Renal cortex interstitium (tissue), 15 donors: ENCODE results near the gene HNRNPUL2. TPM values are rescaled to one million over a fixed set of nuclear protein-coding genes. Genes with fewer than 3 reads are reported as not detected.
"Not testable (repeated sequence)": the region's sequence is repeated elsewhere in the genome, so short reads cannot be mapped to it uniquely, and the experiment has no call there.

Experiments used
- DNase-seq, 11 donors: peaks; one replicate each; pipeline ENCODE4 v3.0.0-alpha.2; 2013; ENCODE audit warnings: low read depth in 9 of 11, low spot score in 4 of 11; ENCODE audit errors: extremely low read depth in 1 of 11
- long read RNA-seq, 16 experiments: transcript quantifications; one replicate each; lab custom pipeline, GENCODE V29; 2026
- polyA plus RNA-seq, 3 donors: library from polyadenylated mRNA; unstranded; fragments of 120-200 nt; gene quantifications; one replicate each; pipeline ENCODE4 v1.2.1, GENCODE V29; 2013; ENCODE audit not compliant: insufficient read length in 3 of 3

The HNRNPUL2 gene
- 10 to 100 TPM; 82.0 to 92.8 (median 92.6) TPM for polyA plus RNA-seq
- long read RNA-seq, donor 1, full-length matches to known transcripts, result 2 of 2 reads
- long read RNA-seq, donor 1, partial matches to known transcripts, result 0 of 2 reads
- long read RNA-seq, donor 1, other reads (novel, unspliced or antisense), result 0 of 2 reads
- long read RNA-seq, donor 2, full-length matches to known transcripts, result 4 of 4 reads
- long read RNA-seq, donor 2, partial matches to known transcripts, result 0 of 4 reads
- long read RNA-seq, donor 2, other reads (novel, unspliced or antisense), result 0 of 4 reads
- long read RNA-seq, donor 3, full-length matches to known transcripts, result 13 of 23 reads
- long read RNA-seq, donor 3, partial matches to known transcripts, result 10 of 23 reads
- long read RNA-seq, donor 3, other reads (novel, unspliced or antisense), result 0 of 23 reads
- long read RNA-seq, donor 4, full-length matches to known transcripts, result 4 of 4 reads
- long read RNA-seq, donor 4, partial matches to known transcripts, result 0 of 4 reads
- long read RNA-seq, donor 4, other reads (novel, unspliced or antisense), result 0 of 4 reads
- long read RNA-seq, donor 5, result 0 reads
- long read RNA-seq, donor 6, full-length matches to known transcripts, result 7 of 13 reads
- long read RNA-seq, donor 6, partial matches to known transcripts, result 6 of 13 reads
- long read RNA-seq, donor 6, other reads (novel, unspliced or antisense), result 0 of 13 reads
- long read RNA-seq, donor 7, full-length matches to known transcripts, result 3 of 3 reads
- long read RNA-seq, donor 7, partial matches to known transcripts, result 0 of 3 reads
- long read RNA-seq, donor 7, other reads (novel, unspliced or antisense), result 0 of 3 reads
- long read RNA-seq, donor 8, full-length matches to known transcripts, result 12 of 12 reads
- long read RNA-seq, donor 8, partial matches to known transcripts, result 0 of 12 reads
- long read RNA-seq, donor 8, other reads (novel, unspliced or antisense), result 0 of 12 reads
- long read RNA-seq, donor 9, full-length matches to known transcripts, result 4 of 57 reads
- long read RNA-seq, donor 9, partial matches to known transcripts, result 53 of 57 reads
- long read RNA-seq, donor 9, other reads (novel, unspliced or antisense), result 0 of 57 reads
- long read RNA-seq, donor 10, full-length matches to known transcripts, result 2 of 2 reads
- long read RNA-seq, donor 10, partial matches to known transcripts, result 0 of 2 reads
- long read RNA-seq, donor 10, other reads (novel, unspliced or antisense), result 0 of 2 reads
- long read RNA-seq, donor 11, full-length matches to known transcripts, result 5 of 5 reads
- long read RNA-seq, donor 11, partial matches to known transcripts, result 0 of 5 reads
- long read RNA-seq, donor 11, other reads (novel, unspliced or antisense), result 0 of 5 reads
- long read RNA-seq, donor 12, full-length matches to known transcripts, result 4 of 4 reads
- long read RNA-seq, donor 12, partial matches to known transcripts, result 0 of 4 reads
- long read RNA-seq, donor 12, other reads (novel, unspliced or antisense), result 0 of 4 reads
- long read RNA-seq, donor 13, result 0 reads
- long read RNA-seq, donor 14, full-length matches to known transcripts, result 10 of 16 reads
- long read RNA-seq, donor 14, partial matches to known transcripts, result 6 of 16 reads
- long read RNA-seq, donor 14, other reads (novel, unspliced or antisense), result 0 of 16 reads
- long read RNA-seq, donor 15, full-length matches to known transcripts, result 3 of 3 reads
- long read RNA-seq, donor 15, partial matches to known transcripts, result 0 of 3 reads
- long read RNA-seq, donor 15, other reads (novel, unspliced or antisense), result 0 of 3 reads
- long read RNA-seq, donor 16, full-length matches to known transcripts, result 35 of 220 reads
- long read RNA-seq, donor 16, partial matches to known transcripts, result 185 of 220 reads
- long read RNA-seq, donor 16, other reads (novel, unspliced or antisense), result 0 of 220 reads

DNA sequence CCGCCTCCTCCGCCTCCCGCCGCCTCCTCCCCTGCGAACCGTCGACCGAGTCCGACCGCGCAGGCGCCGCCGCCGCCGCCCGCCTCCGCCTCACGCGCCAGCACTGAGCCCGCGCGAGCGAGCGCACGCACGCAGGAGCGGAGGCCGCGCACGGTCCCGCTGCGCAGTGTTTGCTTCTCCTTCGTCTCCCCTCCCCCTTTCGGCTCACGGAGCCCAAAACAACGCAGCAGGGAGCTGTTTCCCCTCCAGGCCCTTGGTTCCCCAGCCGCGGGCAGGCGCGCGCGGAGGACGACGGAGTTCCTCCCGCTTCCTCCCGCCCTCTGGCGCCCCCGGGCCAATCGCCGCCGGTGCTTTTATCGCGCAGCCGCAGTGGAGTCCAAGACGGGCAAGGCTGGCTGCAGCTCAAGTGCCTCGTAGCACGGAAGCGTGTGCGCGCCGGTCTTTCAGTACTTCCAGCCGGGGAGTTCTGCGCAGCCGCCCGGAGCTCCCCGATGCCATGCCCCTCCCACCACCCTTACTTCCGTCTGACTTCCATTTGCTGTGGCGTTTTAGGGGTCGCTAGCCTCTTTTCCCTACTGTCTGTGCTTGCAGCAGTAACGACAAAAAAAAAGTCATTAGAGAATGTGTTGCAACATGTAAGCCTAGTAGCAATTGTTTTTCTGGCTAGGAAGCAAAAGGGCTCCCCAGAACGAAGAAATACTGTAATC is at the start of gene HNRNPUL2:
TSS of gene HNRNPUL2 (minus strand) at position 293 of the 707 bp plus-strand sequence. CDS start 301 bp downstream, outside the sequence.
- DNase-seq, result peak; percentile 95 to 99 (median 98)

DNA sequence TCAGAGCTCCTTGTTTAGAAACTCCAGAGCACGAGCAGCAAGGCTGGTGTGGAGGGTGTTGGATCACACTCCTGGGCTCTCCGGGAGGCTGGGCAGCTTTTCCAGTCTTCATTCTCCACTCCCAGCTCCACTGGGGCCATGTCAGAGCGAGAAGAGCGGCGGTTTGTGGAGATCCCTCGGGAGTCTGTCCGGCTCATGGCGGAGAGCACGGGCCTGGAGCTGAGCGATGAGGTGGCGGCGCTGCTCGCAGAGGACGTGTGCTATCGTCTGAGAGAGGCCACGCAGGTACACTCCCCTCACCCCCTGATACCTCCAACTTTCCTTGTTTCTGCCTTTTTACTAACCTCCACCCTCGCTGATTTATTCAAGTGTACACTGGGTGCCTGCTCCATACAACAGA is 48.4 kb upstream of the HNRNPUL2 start:
- no peak for DNase-seq

DNA sequence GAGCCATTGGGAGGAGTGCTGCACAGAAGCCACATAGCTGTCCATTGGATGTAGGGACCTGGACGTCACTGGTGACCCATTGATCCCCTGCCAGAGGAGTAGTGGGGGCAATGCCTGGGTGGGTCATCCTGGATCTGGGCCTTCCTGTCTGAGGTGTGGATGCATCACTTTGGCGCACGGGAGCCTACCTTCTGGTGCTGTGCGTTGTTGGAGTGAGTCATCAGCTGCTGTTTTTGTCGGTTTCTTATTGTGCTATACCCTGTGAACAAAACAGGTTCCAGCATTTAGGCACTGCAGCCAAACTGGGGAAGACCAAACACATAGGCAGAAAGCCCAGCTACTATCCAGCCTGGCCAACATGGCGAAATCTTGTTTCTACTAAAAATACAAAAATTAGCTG is 47.1 kb upstream of the HNRNPUL2 start:
- DNase-seq, result no peak

DNA sequence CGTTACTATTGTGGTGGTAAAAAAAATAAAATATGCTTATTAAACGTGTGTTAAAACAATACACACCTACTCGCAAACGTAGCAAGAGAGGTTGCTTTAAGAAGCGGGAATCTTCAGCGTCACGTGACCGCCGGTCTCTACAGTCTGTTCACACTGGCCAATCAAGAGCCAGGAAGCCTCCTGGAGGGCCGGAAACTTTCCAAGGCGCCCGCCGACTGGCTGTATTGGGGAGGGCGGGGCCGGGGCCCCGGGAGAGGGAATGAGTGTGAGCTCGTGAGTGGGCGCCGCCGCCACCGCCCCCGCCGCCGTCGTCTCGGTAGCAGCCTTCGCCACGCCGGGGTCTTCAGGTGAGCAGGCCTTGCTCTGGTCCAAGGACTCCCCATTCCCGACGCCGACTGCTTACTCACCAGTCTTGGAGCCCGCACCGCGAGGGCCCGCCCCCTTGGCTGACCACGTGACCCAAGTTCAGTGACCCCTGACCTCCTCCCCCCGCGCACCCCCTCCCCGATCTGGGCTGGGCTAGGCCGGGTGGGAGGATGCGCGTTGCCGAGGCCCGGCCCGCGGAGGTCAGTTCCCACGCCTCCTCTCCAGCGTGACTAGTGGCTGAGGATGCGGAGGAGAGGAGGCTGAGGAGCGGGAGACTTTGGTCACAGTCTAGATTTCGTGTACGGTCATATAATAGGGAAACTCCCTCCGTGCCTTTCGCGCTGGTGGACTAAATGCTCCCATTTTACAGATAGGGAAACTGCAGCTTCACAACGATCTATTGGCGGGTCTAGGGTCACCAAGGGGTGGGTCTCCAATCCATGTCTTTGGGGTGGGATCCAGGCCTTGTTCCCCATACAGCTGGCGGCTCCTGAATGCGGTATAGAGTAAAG is 44.1 kb upstream of the HNRNPUL2 start, which contains the start of gene TAF6L:
TSS of gene TAF6L (plus strand) at position 253 of the 878 bp plus-strand sequence. CDS start 4,388 bp downstream, outside the sequence.
- DNase-seq, result peak; percentile 87 to 98 (median 94)

DNA sequence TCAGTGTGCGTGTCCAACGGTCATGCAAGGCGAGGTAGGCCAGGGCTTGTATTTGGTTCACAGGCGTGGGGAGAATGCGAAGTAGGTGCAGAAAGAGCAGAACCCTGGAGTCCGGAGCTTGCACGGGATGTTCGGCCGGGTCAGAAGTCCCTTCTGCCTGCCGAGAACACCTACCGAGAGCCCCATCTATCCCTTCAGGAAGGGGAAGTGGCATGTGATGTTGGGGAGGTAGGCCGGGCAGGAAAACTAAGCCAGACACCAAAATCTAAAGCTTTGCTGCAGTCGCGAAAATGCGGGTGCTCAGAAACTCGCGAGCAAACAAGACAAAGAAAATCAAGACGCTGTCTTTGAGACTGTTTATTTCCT is 43.5 kb upstream of the HNRNPUL2 start:
- peak in 1 of 11 donors; percentile 34 for DNase-seq

DNA sequence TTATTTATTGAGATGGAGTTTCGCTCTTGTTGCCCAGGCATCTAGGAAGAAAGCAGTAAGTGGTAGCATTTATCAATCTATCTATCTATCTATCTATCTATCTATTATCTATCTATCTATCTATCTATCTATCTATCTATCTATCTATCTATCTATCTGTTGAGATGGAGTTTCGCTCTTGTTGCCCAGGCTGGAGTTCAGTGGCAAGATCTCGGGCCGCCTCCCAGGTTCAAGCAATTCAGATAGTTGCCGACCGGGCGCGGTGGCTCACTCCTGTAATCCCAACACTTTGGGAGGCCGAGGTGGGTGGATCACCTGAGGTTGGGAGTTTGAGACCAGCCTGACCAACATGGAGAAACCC is 33.6 kb upstream of the HNRNPUL2 start:
- DNase-seq, result not testable (repeated sequence)

DNA sequence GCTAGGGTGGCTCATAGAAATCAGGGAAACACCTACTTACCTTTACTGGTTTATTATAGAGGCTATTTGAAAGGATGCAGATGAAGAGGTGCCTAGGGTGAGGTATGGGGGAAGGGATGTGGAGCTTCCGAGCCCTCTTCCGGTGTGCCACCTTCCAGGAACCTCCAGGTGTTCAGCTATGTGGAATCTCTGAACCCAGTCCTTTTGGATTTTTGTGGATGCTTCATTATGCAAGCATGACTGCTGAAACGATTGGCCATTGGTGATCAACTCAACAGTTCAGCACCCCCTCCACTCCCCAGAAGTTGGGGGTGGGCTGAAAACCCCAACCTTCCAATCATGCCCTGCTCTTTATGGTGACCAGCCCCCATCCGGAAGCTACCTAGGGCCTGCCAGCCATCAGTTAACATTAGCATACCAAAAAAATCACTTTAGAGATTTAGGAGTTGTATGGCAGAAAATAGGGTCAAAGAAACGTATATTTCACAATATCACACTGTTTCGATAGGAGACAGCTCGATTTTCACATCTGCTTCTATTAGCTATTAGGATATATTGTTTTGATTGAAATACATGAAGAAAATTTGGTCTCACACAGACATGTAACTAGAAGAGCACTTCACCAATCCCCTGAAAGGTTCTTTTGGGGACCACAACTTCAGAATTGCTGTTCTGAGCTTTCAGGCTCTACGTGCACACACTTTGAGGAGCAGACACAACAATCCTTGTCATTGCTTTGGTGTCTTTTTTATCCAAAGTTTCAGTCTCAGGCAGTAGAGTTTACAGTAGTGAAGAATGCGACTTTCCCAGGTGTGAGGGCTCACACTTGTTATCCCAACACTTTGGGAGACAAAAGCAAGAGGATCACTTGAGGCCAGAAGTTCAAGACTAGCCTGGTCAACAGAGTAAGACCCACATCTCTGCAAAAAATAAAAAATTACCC is 30.9 kb upstream of the HNRNPUL2 start:
- no peak for DNase-seq

DNA sequence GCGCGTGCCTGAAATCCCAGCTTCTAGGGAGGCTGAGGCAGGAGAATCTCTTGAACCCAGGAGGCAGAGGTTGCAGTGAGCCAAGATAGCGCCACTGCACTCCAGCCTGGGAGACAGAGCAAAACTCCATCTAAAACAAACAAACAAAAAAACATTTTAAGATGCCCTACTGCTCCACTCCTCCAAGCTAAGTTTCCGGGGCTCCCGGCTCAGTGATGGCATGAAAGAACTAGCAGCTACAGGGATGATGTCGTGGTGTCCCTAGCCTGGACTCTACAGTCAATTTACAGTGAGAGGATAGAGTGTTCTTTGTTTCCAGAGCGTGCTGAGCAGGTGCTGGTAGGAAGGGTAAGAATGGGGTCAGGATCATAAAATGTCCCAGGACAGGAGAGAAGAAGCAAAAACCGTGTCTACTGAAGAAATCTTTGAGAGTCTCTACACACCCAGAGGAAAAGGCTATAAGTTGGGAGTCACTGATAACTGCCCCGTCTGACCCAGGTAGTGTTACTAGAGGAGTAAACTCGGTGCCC is 27.9 kb upstream of the HNRNPUL2 start:
- DNase-seq, result no peak

DNA sequence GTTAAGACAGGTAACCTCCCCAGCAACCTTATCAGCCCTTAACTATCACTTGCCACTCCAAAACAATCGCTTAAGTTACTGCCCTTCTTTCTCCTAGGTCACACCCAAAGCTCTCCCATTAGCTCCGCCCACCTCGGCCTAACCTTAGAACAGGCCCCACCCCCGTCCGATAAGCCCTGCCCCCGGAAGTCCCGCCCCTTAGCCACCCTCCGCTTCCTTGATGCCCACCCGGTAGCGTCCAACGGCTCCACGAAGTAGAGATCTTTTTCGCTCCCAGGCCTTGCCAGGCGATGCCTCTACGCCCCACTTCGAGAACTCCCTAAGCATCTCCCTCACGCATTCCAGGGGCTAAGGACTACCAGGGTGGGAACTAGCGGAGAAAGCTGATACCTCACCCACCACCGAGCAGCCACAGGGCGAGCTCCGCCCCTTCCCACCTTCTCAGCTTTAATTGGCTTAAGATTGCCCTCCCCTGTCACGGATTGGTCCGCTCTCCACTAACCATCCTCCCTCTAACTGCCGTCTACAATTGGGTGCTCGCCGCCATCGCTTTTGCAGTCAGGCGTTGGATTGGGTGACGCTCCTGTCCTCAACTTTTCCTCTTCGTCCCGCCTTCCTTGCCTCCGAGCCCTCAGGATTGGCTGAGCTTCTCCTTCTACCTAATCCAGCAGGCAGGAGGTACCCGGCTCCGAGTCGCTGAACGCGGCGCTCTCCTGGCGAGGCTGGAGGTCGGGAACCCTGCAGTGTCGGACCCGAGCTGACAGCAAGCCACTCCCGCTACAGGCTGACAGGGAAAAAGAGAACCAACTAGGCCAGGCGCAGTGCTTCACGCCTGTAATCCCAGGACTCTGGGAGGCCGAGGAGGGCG is 26.7 kb upstream of the HNRNPUL2 start, which contains the start of gene ZBTB3:
TSS of gene ZBTB3 (minus strand) at position 425 of the 868 bp plus-strand sequence. CDS start 496 bp downstream, outside the sequence.
- DNase-seq, result peak; percentile 92 to 100 (median 98)

DNA sequence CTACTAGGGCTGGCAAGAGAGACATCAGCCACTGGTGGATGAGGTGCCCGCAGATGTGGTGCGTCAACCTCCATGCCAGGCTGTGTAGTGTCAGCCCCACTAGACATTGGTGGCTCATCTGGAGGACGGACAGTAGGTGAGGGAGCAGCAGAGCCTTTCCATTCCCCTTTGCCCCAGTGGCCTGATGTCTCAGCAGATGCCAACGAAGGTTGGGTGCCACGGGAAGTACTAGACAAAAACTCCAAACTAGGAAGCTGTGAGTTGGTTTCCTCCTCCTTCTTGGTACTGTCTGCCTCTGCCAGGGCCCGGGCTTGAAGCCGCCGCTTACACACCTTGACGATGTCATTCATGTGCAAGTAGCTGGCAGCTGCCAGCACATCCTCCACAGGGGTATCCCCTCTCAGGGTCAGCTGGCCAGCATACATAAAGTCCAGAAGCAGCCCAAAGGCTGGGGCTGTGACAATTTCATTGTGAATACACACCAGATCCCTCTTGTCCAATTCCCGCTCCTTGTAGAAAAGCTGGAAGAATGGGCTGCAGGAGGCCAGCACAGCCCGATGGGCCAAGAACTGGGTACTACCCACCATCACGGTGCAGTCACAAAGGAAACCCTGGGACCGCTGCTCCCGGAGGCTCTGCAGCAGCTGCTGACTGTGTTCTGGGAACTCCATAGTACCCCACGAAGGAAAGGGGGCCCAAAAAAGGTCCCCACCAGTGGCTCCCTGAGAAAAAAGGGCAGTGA is 25.9 kb upstream of the HNRNPUL2 start:
- DNase-seq, result no peak

DNA sequence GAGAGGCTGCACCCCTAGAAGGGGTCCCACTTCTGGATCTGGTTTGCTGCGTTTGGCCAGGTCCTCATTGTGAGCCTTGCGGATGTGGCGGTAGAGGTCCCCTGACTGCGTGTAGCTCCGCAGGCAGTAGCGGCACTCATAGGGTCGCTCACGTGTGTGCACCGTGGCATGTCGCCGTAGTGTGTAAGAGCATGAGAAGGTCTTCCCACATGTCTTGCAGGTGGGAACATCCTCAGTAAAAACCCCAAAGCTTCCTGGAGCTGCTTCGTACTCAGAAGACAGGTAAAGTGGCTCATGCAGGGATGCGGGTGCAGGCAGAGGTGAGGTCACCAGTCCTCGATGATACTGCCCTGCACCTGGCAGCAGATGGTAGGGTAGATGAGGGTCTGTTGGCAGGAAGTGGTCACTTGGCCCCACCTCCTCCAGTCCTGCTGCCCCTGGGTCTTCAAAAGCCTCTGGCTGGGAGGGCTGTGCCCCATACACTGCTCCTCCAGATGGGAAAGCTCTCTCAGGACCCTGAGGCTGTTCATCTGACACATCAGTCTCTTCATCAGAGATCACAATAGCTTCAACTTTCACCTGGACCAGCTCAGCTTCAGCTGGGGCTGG is 25.0 kb upstream of the HNRNPUL2 start:
- DNase-seq, result no peak

DNA sequence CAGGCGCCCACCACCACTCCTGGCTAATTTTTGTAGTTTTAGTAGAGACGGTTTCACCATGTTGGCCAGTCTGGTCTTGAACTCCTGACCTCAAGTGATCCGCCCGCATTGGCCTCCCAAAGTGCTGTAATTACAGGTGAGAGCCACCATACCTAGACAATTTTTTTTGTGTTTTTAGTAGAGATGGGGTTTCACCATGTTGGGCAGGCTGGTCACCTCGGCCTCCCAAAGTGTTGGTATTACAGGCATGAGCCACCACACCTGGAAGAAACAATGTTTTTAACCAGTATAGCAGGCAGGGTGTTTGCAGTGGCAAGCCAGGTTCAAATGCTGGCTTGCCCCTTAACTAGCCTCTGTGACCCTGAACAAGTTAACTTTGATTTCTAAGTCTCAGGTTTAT is 22.7 kb upstream of the HNRNPUL2 start:
- not testable (repeated sequence) for DNase-seq
